Transverse colon (tissue), 4 donors: ENCODE measurements around the gene NUDT8. TPM values are rescaled to one million over a fixed set of nuclear protein-coding genes. Genes with fewer than 3 reads are reported as not detected.
A peak's percentile ranks its signal among the peaks of the same experiment; 100 is the strongest.

ENCODE experiments used
- DNase-seq: peaks from one replicate; pipeline ENCODE4 v3.0.0-alpha.2; 2019
- H3K27ac ChIP-seq, 4 donors: fragments of 200-600 bp; sonication (generic); 2 replicates each; pipeline ENCODE4 v1.5.1; 2016 to 2018; ENCODE audit warnings: inconsistent platforms in 4 of 4
- H3K27me3 ChIP-seq: fragments of 200-600 bp; sonication (generic); 2 replicates; pipeline ENCODE4 v1.5.1; 2017; ENCODE audit warnings: inconsistent platforms
- H3K36me3 ChIP-seq, 4 donors: fragments of 200-600 bp; sonication (generic); 2 replicates each; pipeline ENCODE4 v1.5.1; 2017 to 2019; ENCODE audit warnings: inconsistent platforms in 4 of 4
- H3K4me1 ChIP-seq, 4 donors: fragments of 200-600 bp; sonication (generic); 2 replicates each; pipeline ENCODE4 v1.5.1; 2017 to 2020; ENCODE audit warnings: inconsistent platforms in 4 of 4
- H3K4me3 ChIP-seq, 4 donors: fragments of 200-600 bp; sonication (generic); 1 replicate in 1 of 4; 2 replicates in 3 of 4; pipeline versions ENCODE4 v1.5.1 to v1.6.1; 2017 to 2019; ENCODE audit warnings: inconsistent platforms in 4 of 4
- H3K9me3 ChIP-seq, 2 donors: fragments of 200-600 bp; sonication (generic); 2 replicates each; pipeline ENCODE4 v1.5.1; 2017 to 2019; ENCODE audit warnings: inconsistent platforms in 2 of 2
- EP300 ChIP-seq: sonication (generic); formaldehyde crosslinking; IDR thresholded peaks from one replicate; pipeline ENCODE4 v1.6.1; 2017; ENCODE audit warnings: antibody characterized with exemption, low read depth
- POLR2A ChIP-seq: fragments of 450-650 bp; IDR thresholded peaks from one replicate; pipeline ENCODE4 v1.6.1; 2016; ENCODE audit warnings: antibody characterized with exemption, mild to moderate bottlenecking, moderate library complexity
- POLR2AphosphoS5 ChIP-seq, 3 donors: sonication (generic); formaldehyde crosslinking; IDR thresholded peaks; one replicate each; pipeline ENCODE4 v1.6.1; 2016; ENCODE audit warnings: antibody characterized with exemption in 3 of 3
- WGBS, 2 donors: methylation state at CpG; one replicate each; pipeline ENCODE4 v1.1.5; 2018; ENCODE audit warnings: low coverage in 1 of 2; 5-methylcytosine and 5-hydroxymethylcytosine counted together
- in situ Hi-C, 4 donors: fragments of 200-750 bp; cut with MboI; loops; one replicate each; pipeline versions ENCODE4 v1.15.0 to v1.15.1; 2017; ENCODE audit warnings: low sequenced_read_pairs in 3 of 4, low pct_ligation_motif_present in 1 of 4, low pct_unique_long_range_greater_than_20kb in 1 of 4
- intact Hi-C: fragments of 100-400 bp; cut with DNase I; formaldehyde crosslinking; loops from one replicate; pipeline ENCODE4 v1.15.1; 2023; ENCODE audit warnings: low total_unique reads
- total RNA-seq, 4 donors: library from RNA; depleted of rRNA; stranded (reverse); fragments of >200 nt; gene quantifications; one replicate each; pipeline ENCODE4 v1.1.0, GENCODE V29; 2016
- TF ChIP-seq, protein P1 (sequence below), 5 experiments: fragments of 200-600 bp in 3 of 5; fragments of 450-650 bp in 2 of 5; sonication (generic) in 3 of 5; IDR thresholded peaks; 1 replicate in 2 of 5; 2 replicates in 3 of 5; pipeline ENCODE4 v1.5.1; 2016 to 2017; ENCODE audit warnings: antibody characterized with exemption in 5 of 5, inconsistent platforms in 3 of 5, mild to moderate bottlenecking in 2 of 5, moderate library complexity in 1 of 5

The NUDT8 gene
- total RNA-seq, 4 donors from 2014 or later: 21.3 to 68.5 (median 26.9) TPM

DNA sequence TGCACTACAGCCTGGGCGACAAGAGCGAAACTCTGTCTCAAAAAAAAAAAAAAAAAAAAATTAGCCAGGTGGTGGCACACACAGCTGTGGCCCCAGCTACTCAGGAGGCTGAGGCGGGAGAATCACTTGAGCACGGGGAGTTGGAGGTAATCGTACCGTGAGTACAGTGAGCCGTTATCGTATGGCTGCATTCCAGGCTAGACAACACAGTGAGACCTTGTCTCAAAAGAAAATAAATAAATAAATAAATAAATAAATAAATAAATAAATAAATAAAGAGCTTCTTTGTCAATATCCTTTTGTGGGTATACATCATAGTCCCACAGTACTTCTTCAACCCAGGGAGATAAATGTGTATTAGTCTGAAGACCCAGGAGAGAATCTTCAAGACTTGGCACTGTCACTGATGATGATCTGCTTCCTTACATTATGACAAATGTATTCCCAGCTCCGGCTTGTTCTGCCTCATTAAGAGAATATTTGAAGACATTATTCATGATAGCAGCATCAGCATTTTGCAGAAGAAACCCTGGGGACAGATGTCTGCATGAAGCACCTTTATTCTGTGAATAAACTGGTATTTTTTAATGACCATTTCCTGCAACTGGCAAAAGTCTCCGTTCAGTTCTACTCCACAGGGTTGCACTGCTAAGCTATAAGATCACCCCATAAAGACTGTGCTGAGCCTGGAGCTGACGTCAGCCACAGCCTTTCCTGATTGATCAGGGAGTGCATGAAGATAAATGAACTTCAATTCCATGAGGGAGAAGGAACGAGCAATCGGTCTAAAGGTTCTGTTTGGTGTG, 22.4 kb upstream of the NUDT8 start:
- H3K27ac ChIP-seq: peak overlapping the region in 2 of 4 donors; percentile 18 to 41
- H3K4me1 ChIP-seq: peaks cover 0 to 8% (median 6%) of the 10 kb centered on the region in 4 donors
- WGBS, 2 donors: 42 to 51% methylated on average over 11 to 13 of the region's 13 CpGs

DNA sequence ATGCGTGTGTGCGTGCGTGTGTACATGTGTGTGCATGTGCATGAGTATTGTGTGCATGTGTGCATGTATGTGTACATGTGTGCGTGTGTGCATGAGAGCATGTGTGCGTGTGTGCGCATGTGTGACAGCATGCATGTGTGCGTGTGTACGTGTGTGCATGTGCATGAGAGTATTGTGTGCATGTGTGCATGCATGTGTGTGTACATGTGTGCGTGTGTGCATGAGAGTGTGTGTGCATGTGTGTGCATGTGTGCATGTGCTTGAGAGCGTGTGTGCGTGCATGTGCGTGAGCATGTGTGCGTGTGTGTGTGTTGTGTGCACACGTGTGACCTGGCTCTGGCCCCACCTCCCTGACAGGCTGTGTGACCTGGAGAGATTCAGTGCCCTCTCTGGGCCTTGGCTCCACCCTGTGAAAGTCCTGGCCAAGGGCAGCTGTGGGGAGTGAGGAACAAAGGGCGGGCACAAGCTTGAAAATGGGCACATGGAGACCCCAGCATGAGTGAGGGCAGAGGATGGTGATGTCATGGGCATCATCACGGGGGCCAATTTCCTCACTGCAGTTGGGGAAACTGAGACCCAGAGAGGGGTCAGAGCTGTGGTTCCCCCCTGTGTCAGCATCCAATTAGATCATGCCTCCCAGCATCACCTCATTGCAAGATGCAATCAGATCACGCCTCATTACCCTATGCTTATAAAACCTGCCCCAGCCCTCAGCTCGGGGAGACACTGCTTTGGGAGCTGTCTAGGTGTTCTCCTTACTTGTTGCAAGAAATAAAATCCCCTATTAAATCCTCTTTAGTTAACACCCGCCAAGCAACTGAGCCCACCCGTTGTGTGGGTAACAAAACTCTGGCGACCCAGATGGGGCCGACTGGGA, 20.1 kb upstream of the NUDT8 start:
- DNase-seq: no peak
- 67 to 77% methylated on average over 5 to 22 of the region's 22 CpGs for WGBS, 2 donors
- Histone ChIP-seq H3K9me3 (no peaks in the 10 kb centered on the region), H3K36me3 (no peaks in the 10 kb centered on the region), H3K27ac (peak overlapping the region; percentile 48 to 79 (median 72)), H3K4me3 (peak overlapping the region in 3 of 4 donors; percentile 34 to 47 (median 38)), H3K4me1 (peaks cover 3 to 22% (median 15%) of the 10 kb centered on the region in 4 donors), H3K27me3 (no peaks in the 10 kb centered on the region)
- TF ChIP-seq POLR2AphosphoS5 (IDR thresholded peaks at IDR 0.05): peak in 2 of 3 donors; percentile 43 to 59
- peak; percentile 61 for TF ChIP-seq POLR2A
- no peak for TF ChIP-seq EP300
- TF ChIP-seq, protein P1, sequence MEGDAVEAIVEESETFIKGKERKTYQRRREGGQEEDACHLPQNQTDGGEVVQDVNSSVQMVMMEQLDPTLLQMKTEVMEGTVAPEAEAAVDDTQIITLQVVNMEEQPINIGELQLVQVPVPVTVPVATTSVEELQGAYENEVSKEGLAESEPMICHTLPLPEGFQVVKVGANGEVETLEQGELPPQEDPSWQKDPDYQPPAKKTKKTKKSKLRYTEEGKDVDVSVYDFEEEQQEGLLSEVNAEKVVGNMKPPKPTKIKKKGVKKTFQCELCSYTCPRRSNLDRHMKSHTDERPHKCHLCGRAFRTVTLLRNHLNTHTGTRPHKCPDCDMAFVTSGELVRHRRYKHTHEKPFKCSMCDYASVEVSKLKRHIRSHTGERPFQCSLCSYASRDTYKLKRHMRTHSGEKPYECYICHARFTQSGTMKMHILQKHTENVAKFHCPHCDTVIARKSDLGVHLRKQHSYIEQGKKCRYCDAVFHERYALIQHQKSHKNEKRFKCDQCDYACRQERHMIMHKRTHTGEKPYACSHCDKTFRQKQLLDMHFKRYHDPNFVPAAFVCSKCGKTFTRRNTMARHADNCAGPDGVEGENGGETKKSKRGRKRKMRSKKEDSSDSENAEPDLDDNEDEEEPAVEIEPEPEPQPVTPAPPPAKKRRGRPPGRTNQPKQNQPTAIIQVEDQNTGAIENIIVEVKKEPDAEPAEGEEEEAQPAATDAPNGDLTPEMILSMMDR (IDR thresholded peaks at IDR 0.05): no peak
- intact Hi-C loops: no loop called here
- in situ Hi-C loops: no loop called here

More for the DNA sequence above, 22.4 kb upstream of the NUDT8 start:
- H3K4me3 ChIP-seq: no peak overlapping the region
- intact Hi-C loops: no loop called here
- TF ChIP-seq POLR2AphosphoS5 (IDR thresholded peaks at IDR 0.05): no peak
- TF ChIP-seq POLR2A: no peak
- TF ChIP-seq, protein P1 (IDR thresholded peaks at IDR 0.05): no peak
- no peak for TF ChIP-seq EP300
- in situ Hi-C loops: no loop called here
- no peaks in the 10 kb centered on the region for H3K36me3 ChIP-seq
- no peaks in the 10 kb centered on the region for H3K27me3 ChIP-seq
- no peaks in the 10 kb centered on the region for H3K9me3 ChIP-seq
- DNase-seq: peak; percentile 32

DNA sequence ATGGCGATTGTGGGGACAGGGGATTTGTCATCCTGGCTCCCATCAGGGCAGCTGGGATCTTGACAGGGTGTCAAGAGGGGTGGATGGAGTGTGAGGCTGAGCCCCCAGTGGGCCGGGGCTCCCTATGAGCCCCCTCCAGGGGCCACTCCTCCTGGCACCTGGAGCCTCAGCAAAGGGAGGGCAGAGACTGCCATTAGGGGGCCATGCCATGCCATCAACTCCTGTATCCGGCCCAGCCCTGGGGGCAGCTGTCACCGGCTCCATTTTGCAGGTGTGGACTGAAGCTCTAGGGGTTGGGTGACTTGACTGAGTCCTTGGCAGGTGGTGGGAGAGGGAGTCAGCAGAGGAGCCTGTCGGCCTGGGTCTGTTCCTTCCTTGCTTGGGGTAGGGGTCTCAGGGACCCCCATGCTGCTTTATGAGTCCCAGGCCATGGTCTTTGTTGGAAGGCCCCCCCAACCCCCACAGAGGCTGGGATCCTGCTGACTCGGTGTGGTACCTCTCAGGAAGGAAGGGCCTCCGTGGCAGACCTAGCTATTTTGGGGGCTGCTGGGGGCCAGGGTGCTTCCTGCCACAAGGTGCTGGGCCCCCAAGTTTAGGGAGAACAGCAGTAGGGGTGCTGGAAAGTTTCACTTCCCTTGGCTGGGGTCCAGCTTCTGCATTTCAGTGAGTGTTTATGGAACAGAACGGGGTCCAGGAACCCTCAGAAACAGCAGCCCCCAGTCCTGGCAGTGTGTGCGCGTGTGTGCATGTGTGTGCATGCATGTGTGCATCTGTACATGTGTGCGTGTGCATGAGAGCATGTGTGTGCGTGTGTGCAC, 19.3 kb upstream of the NUDT8 start:
- H3K27ac ChIP-seq: no peak overlapping the region
- DNase-seq: no peak
- H3K9me3 ChIP-seq: no peaks in the 10 kb centered on the region
- no peak for TF ChIP-seq EP300
- TF ChIP-seq POLR2A: no peak
- TF ChIP-seq, protein P1 (IDR thresholded peaks at IDR 0.05): no peak
- TF ChIP-seq POLR2AphosphoS5 (IDR thresholded peaks at IDR 0.05): no peak
- in situ Hi-C loops (no loop called here), intact Hi-C loops (no loop called here)
- H3K4me3 ChIP-seq: no peak overlapping the region
- peaks cover 3 to 22% (median 15%) of the 10 kb centered on the region in 4 donors for H3K4me1 ChIP-seq
- H3K27me3 ChIP-seq: no peaks in the 10 kb centered on the region
- WGBS, 2 donors: 40 to 70% methylated on average over 1 to 9 of the region's 12 CpGs
- no peaks in the 10 kb centered on the region for H3K36me3 ChIP-seq
